Neural progenitor cell (in vitro differentiated cells): ENCODE data around the gene HDAC4. TPM values are rescaled to one million over a fixed set of nuclear protein-coding genes. Genes with fewer than 3 reads are reported as not detected.

Experiments
- DNase-seq: peaks from one replicate; pipeline ENCODE4 v3.0.0-alpha.2; 2016; ENCODE audit warnings: low spot score
- H2AFZ ChIP-seq: fragments of 200-600 bp; sonication (generic); replicated peaks from 2 replicates; pipeline ENCODE4 v1.6.1; 2016; ENCODE audit warnings: antibody characterized with exemption
- H3F3A ChIP-seq: fragments of 200-600 bp; sonication (generic); 2 replicates; pipeline ENCODE4 v1.6.1; 2016; ENCODE audit warnings: antibody characterized with exemption, low read depth
- H3K27ac ChIP-seq: fragments of 200-600 bp; sonication (generic); 2 replicates; pipeline ENCODE4 v1.5.1; 2016; ENCODE audit warnings: mild to moderate bottlenecking
- H3K27me3 ChIP-seq: fragments of 200-600 bp; sonication (generic); 2 replicates; pipeline ENCODE4 v1.6.1; 2016; ENCODE audit warnings: mild to moderate bottlenecking, moderate library complexity
- H3K36me3 ChIP-seq: fragments of 200-600 bp; sonication (generic); 2 replicates; pipeline ENCODE4 v1.5.1; 2016
- H3K4me1 ChIP-seq: fragments of 200-600 bp; sonication (generic); 2 replicates; pipeline ENCODE4 v1.6.1; 2016; ENCODE audit warnings: mixed run types
- H3K4me2 ChIP-seq: fragments of 200-600 bp; sonication (generic); 2 replicates; pipeline ENCODE4 v1.6.1; 2016
- H3K4me3 ChIP-seq: fragments of 200-600 bp; sonication (generic); 2 replicates; pipeline ENCODE4 v1.5.1; 2016
- H3K79me2 ChIP-seq: fragments of 200-600 bp; sonication (generic); 2 replicates; pipeline ENCODE4 v1.6.1; 2016; ENCODE audit warnings: low read depth
- H3K9ac ChIP-seq: fragments of 200-600 bp; sonication (generic); 2 replicates; pipeline ENCODE4 v1.6.1; 2016
- H3K9me3 ChIP-seq: fragments of 200-600 bp; sonication (generic); 2 replicates; pipeline ENCODE4 v1.5.1; 2016; ENCODE audit warnings: low read depth
- H4K20me1 ChIP-seq: fragments of 200-600 bp; sonication (generic); 2 replicates; pipeline ENCODE4 v1.6.1; 2016; ENCODE audit warnings: low read depth
- H3K27ac Mint-ChIP-seq: 3 replicates; pipeline ENCODE4 v1.8.0; 2021; ENCODE audit warnings: mixed read lengths
- H3K27me3 Mint-ChIP-seq: 2 replicates; pipeline ENCODE4 v1.8.0; 2022; ENCODE audit warnings: low read depth, mild to moderate bottlenecking, inconsistent platforms, moderate library complexity, mixed read lengths; ENCODE audit not compliant: insufficient read depth
- H3K36me3 Mint-ChIP-seq: 3 replicates; pipeline ENCODE4 v1.8.0; 2021; ENCODE audit warnings: mixed read lengths
- H3K4me1 Mint-ChIP-seq: 3 replicates; pipeline ENCODE4 v1.8.0; 2021; ENCODE audit warnings: mixed read lengths
- H3K4me3 Mint-ChIP-seq: 3 replicates; pipeline ENCODE4 v1.8.0; 2021; ENCODE audit warnings: mild to moderate bottlenecking, moderate library complexity, mixed read lengths
- H3K9me3 Mint-ChIP-seq: 3 replicates; pipeline ENCODE4 v1.8.0; 2020; ENCODE audit warnings: mixed read lengths
- EZH2 ChIP-seq: fragments of 200-600 bp; sonication (generic); IDR thresholded peaks from 2 replicates; pipeline ENCODE4 v1.6.1; 2017; ENCODE audit warnings: antibody characterized with exemption, mild to moderate bottlenecking, moderate library complexity
- EZH2phosphoT487 ChIP-seq: fragments of 200-600 bp; sonication (generic); IDR thresholded peaks from 2 replicates; pipeline ENCODE4 v1.6.1; 2017; ENCODE audit warnings: antibody characterized with exemption
- total RNA-seq: library from RNA; depleted of rRNA; stranded (reverse); fragments of >200 nt; gene quantifications from 2 replicates; pipeline ENCODE4 v1.2.3, GENCODE V29; 2015; ENCODE audit warnings: low replicate concordance
- TF ChIP-seq, protein P1 (sequence below): fragments of 200-600 bp; sonication (generic); IDR thresholded peaks from 2 replicates; pipeline ENCODE4 v1.5.1; 2017; ENCODE audit warnings: antibody characterized with exemption, mild to moderate bottlenecking

HDAC4 gene
- total RNA-seq, 1 donor from 2014 or later = 36.0 TPM

- H3K9me3 ChIP-seq = no peaks in the 10 kb centered on the region
- TF ChIP-seq EZH2phosphoT487 (no peak), EZH2 (no peak)
- TF ChIP-seq, protein P1, sequence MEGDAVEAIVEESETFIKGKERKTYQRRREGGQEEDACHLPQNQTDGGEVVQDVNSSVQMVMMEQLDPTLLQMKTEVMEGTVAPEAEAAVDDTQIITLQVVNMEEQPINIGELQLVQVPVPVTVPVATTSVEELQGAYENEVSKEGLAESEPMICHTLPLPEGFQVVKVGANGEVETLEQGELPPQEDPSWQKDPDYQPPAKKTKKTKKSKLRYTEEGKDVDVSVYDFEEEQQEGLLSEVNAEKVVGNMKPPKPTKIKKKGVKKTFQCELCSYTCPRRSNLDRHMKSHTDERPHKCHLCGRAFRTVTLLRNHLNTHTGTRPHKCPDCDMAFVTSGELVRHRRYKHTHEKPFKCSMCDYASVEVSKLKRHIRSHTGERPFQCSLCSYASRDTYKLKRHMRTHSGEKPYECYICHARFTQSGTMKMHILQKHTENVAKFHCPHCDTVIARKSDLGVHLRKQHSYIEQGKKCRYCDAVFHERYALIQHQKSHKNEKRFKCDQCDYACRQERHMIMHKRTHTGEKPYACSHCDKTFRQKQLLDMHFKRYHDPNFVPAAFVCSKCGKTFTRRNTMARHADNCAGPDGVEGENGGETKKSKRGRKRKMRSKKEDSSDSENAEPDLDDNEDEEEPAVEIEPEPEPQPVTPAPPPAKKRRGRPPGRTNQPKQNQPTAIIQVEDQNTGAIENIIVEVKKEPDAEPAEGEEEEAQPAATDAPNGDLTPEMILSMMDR = no peak
- H3K4me1 ChIP-seq = peaks cover 11% of the 10 kb centered on the region
- H3K4me3 Mint-ChIP-seq = no peak overlapping the region
- no peaks in the 10 kb centered on the region for H3K9me3 Mint-ChIP-seq
- no peak overlapping the region for H3K4me2 ChIP-seq
- H2AFZ ChIP-seq = no peak overlapping the region
- H4K20me1 ChIP-seq = peaks cover 46% of the 10 kb centered on the region
- no peaks in the 10 kb centered on the region for H3K27me3 ChIP-seq
- H3K27ac ChIP-seq = no peak overlapping the region
- H3K27me3 Mint-ChIP-seq = peaks cover 3% of the 10 kb centered on the region
- no peak overlapping the region for H3K4me3 ChIP-seq
- no peaks in the 10 kb centered on the region for H3K36me3 ChIP-seq
- peaks cover 23% of the 10 kb centered on the region for H3K79me2 ChIP-seq
- no peak overlapping the region for H3K27ac Mint-ChIP-seq
- peaks cover 6% of the 10 kb centered on the region for H3K36me3 Mint-ChIP-seq
- H3K9ac ChIP-seq = no peak overlapping the region
- no peak for DNase-seq
- peaks cover 64% of the 10 kb centered on the region for H3K4me1 Mint-ChIP-seq
- no peaks in the 10 kb centered on the region for H3F3A ChIP-seq
Measured at GRCh38 chr2:239196474-239197021, 204.3 kb downstream of the HDAC4 start.

DNA sequence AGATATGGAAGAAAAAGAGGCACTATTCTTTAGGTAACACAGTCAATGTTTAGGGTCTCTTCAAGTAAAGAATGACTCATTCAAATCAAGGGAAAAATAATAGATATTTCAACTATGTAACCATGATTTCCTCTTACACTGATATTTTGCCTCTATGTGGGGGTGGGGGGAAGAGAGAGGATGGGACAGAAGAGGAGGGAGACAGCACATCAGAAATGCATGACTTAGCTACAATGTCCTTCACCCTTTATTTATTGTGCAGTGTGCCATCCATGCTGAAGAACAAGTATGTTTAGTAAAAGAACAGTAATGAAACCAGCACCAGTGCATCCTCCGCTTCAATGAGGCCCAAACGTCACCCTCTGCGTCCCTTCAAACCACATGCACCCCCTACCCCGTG lies 204.8 kb downstream of the HDAC4 start:
- Histone ChIP-seq H3F3A (no peaks in the 10 kb centered on the region), H3K4me3 (no peak overlapping the region), H3K27me3 (no peaks in the 10 kb centered on the region), H3K4me2 (no peak overlapping the region), H3K9ac (no peak overlapping the region), H3K27ac (no peak overlapping the region), H2AFZ (no peak overlapping the region), H4K20me1 (peaks cover 41% of the 10 kb centered on the region), H3K36me3 (no peaks in the 10 kb centered on the region), H3K79me2 (peaks cover 23% of the 10 kb centered on the region), H3K4me1 (peaks cover 5% of the 10 kb centered on the region), H3K9me3 (no peaks in the 10 kb centered on the region)
- H3K36me3 Mint-ChIP-seq = peaks cover 6% of the 10 kb centered on the region
- peaks cover 3% of the 10 kb centered on the region for H3K27me3 Mint-ChIP-seq
- H3K9me3 Mint-ChIP-seq = no peaks in the 10 kb centered on the region
- H3K4me1 Mint-ChIP-seq = peaks cover 61% of the 10 kb centered on the region
- no peak overlapping the region for H3K4me3 Mint-ChIP-seq
- TF ChIP-seq EZH2phosphoT487 (no peak), EZH2 (no peak)
- TF ChIP-seq, protein P1 = no peak
- no peak for DNase-seq
- H3K27ac Mint-ChIP-seq = peak overlapping the region; percentile 38

DNA sequence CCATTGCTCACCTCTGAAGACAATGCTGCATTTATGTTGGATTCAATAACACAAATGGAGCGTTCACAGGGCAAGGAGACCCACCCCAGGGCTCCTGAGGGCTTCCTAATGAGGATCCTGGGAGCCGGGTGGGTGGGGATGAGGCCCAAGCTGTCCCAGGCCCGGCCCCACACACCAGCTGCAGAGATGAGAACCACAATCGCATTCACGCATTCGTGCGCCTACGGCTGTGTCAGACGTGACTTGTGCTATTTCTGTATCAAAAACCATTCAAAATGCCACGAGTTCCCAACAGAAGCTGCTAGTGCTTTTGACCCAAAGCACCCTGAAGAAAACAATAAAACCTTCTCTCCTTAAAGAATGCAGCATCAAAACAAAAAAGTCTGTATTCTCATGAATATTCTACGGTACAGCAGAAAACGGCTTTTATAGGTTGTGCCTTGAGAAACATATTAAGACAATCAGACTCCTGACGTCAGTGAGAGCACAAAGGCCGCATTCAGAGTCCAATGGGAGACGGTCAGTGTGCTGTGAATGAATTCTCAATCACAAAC lies 205.4 kb downstream of the HDAC4 start:
- no peak for DNase-seq
- Histone ChIP-seq H3K79me2 (peaks cover 19% of the 10 kb centered on the region), H3K4me2 (no peak overlapping the region), H3K9ac (no peak overlapping the region), H3K4me3 (no peak overlapping the region), H4K20me1 (peaks cover 36% of the 10 kb centered on the region), H3F3A (no peaks in the 10 kb centered on the region), H2AFZ (no peak overlapping the region), H3K27ac (no peak overlapping the region), H3K9me3 (no peaks in the 10 kb centered on the region), H3K27me3 (no peaks in the 10 kb centered on the region), H3K36me3 (no peaks in the 10 kb centered on the region), H3K4me1 (peaks cover 5% of the 10 kb centered on the region)
- no peaks in the 10 kb centered on the region for H3K9me3 Mint-ChIP-seq
- H3K4me3 Mint-ChIP-seq = no peak overlapping the region
- TF ChIP-seq EZH2phosphoT487 (no peak), EZH2 (no peak)
- TF ChIP-seq, protein P1 = no peak
- peaks cover 9% of the 10 kb centered on the region for H3K36me3 Mint-ChIP-seq
- peaks cover 58% of the 10 kb centered on the region for H3K4me1 Mint-ChIP-seq
- H3K27ac Mint-ChIP-seq = peak overlapping the region; percentile 37
- peaks cover 4% of the 10 kb centered on the region for H3K27me3 Mint-ChIP-seq
